Gastroesophageal sphincter (tissue), 3 donors: ENCODE results near the gene SASH1.

ENCODE experiments used
- CTCF ChIP-seq, 4 experiments: fragments of 200-600 bp in 2 of 4; fragments of 450-650 bp in 2 of 4; sonication (generic) in 1 of 4; IDR thresholded peaks; one replicate each; pipeline ENCODE4 v1.5.1; 2017 to 2019; ENCODE audit warnings: antibody characterized with exemption in 4 of 4, mild to moderate bottlenecking in 2 of 4, moderate library complexity in 2 of 4
- POLR2A ChIP-seq, 2 donors: fragments of 450-650 bp; IDR thresholded peaks; one replicate each; pipeline ENCODE4 v1.6.1; 2017; ENCODE audit warnings: antibody characterized with exemption in 2 of 2, mild to moderate bottlenecking in 2 of 2, moderate library complexity in 1 of 2

DNA sequence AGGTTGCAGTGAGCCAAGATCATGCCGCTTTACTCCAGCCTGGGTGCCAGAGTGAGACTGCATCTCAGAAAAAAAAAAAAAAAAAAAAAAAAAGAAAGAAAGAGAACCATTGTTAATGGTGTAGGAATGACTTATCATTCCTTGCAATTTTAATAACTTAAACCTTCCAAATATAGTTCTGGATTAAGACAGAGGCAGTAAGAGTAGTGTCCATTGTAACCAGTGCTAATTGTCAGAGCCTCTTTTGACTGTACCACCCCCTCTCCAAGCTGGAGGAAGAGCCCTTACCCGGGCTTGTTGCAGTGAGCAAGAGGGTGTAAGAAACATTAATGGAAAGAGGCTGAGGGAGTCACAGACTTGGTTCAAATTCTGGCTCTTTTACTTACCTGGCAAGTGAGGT is 53.8 kb downstream of the SASH1 start:
- TF ChIP-seq POLR2A (IDR thresholded peaks at IDR 0.05) (no peak), CTCF (IDR thresholded peaks at IDR 0.05) (no peak)
